HUES6 (cell line): Measurements from ENCODE around the gene GMDS.

Source experiments
- H3K27ac ChIP-seq: 2 replicates; pipeline ENCODE4 v1.7.0; 2013; ENCODE audit warnings: low read depth, mild to moderate bottlenecking, low read length, inconsistent platforms
- H3K27me3 ChIP-seq: 2 replicates; pipeline ENCODE4 v1.6.1; 2013; ENCODE audit warnings: low read length; ENCODE audit not compliant: control insufficient read depth, insufficient read depth
- H3K36me3 ChIP-seq: 2 replicates; pipeline ENCODE4 v1.6.1; 2013; ENCODE audit warnings: low read length; ENCODE audit not compliant: control insufficient read depth, insufficient read depth
- H3K4me1 ChIP-seq: 2 replicates; pipeline ENCODE4 v1.6.1; 2013; ENCODE audit warnings: low read length; ENCODE audit not compliant: control insufficient read depth, insufficient read depth
- H3K4me3 ChIP-seq: 2 replicates; pipeline ENCODE4 v1.5.1; 2013; ENCODE audit warnings: low read depth, low read length
- H3K9ac ChIP-seq: one replicate; pipeline ENCODE4 v1.6.1; 2013; ENCODE audit warnings: mild to moderate bottlenecking, low read length
- H3K9me3 ChIP-seq: 2 replicates; pipeline ENCODE4 v1.6.1; 2013; ENCODE audit warnings: low read depth, low read length; ENCODE audit not compliant: control insufficient read depth, insufficient read depth

Gene GMDS

DNA sequence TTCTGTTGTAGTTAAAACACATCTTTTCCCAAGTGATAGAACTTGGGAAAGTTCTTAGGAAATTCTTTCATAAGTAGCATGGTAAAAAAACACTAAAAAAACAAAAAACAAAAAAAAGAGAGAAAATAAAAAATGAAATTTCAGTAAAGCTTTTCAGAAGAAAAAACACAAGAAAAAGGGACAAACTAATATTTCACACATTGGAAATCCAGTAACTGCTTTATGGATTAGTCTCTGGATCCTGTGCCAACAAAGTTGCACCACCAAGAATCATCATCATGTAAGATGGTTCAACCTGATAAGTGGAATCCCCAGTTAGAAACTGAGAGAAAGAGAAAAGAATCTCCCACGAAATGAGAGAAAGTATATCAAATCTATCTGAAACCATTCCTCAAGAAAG lies 144.2 kb downstream of the GMDS start:
- Histone ChIP-seq H3K9ac (no peak overlapping the region), H3K27me3 (no peaks in the 10 kb centered on the region), H3K9me3 (no peaks in the 10 kb centered on the region), H3K4me1 (peaks cover 3% of the 10 kb centered on the region; the same call in 1 of the 2 replicates), H3K36me3 (no peaks in the 10 kb centered on the region), H3K27ac (no peak overlapping the region), H3K4me3 (no peak overlapping the region)

DNA sequence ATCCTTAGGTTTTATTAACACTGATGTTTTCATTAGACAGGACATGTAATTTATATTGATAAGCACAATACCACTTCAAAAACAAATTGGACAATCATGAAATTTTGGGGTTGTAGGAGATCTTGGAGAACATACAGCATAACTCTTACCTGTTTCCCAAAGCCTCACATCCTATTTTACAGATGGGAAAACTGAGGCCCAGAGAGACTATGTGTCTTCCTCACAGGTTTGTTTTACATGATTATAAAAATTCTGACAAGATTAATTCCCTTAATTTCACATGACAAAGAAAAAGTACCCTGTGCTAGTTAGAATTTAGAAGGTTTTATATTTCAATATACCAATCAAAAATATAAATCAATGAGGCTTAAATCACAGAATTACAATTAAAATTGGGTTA lies 145.5 kb downstream of the GMDS start:
- no peak overlapping the region for H3K27ac ChIP-seq
- no peaks in the 10 kb centered on the region for H3K9me3 ChIP-seq
- no peak overlapping the region for H3K9ac ChIP-seq

DNA sequence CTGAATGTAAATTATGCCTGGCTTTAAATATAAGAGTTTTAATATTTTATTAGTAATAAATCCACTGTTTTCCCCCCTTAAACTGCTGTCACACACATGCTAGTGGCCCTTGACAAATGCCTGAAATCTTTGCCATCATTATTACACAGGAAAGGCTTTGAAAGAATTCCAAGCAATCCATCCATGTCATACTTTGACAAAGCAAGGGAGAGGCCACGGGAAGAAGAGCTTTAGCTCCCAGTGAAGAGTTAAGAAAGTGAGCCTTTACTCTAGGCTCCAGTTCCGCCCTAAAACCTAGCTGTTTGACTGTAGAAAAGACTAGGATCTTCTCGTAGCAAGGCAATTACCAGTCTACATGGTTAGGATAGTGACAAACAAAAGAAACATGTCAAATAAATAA lies 147.9 kb downstream of the GMDS start:
- Histone ChIP-seq H3K4me3 (no peak overlapping the region), H3K9ac (no peak overlapping the region)

More for the DNA sequence above, 145.5 kb downstream of the GMDS start:
- H3K27me3 ChIP-seq, result no peaks in the 10 kb centered on the region
- H3K36me3 ChIP-seq, result no peaks in the 10 kb centered on the region
- H3K4me1 ChIP-seq, result peaks cover 3% of the 10 kb centered on the region; the same call in 1 of the 2 replicates
- H3K4me3 ChIP-seq, result no peak overlapping the region

DNA sequence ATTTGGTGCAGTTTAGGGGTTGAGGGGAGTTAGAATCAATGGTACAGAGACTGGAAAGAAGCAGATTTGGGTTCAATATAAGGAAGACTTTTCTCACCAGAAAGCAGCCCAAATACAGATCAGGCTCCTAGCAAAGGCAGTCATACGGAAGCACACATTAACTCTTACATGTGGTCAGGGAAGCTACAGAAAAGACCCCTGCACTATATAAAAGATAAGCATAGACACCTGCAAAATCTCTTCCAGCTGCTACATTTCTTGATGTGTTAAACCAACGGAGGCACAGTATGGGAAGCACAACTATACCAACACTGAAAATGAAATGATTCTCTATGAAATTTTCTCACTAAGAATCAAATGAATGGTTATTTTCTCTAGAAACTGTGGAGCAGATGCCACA lies 150.8 kb downstream of the GMDS start:
- Histone ChIP-seq H3K27ac (no peak overlapping the region), H3K9ac (no peak overlapping the region), H3K4me3 (no peak overlapping the region), H3K36me3 (no peaks in the 10 kb centered on the region), H3K9me3 (no peaks in the 10 kb centered on the region), H3K4me1 (no peaks in the 10 kb centered on the region), H3K27me3 (no peaks in the 10 kb centered on the region)

More for the DNA sequence above, 147.9 kb downstream of the GMDS start:
- H3K27ac ChIP-seq, result no peak overlapping the region
- H3K27me3 ChIP-seq, result no peaks in the 10 kb centered on the region
- no peaks in the 10 kb centered on the region for H3K36me3 ChIP-seq
- no peaks in the 10 kb centered on the region for H3K4me1 ChIP-seq
- no peaks in the 10 kb centered on the region for H3K9me3 ChIP-seq

DNA sequence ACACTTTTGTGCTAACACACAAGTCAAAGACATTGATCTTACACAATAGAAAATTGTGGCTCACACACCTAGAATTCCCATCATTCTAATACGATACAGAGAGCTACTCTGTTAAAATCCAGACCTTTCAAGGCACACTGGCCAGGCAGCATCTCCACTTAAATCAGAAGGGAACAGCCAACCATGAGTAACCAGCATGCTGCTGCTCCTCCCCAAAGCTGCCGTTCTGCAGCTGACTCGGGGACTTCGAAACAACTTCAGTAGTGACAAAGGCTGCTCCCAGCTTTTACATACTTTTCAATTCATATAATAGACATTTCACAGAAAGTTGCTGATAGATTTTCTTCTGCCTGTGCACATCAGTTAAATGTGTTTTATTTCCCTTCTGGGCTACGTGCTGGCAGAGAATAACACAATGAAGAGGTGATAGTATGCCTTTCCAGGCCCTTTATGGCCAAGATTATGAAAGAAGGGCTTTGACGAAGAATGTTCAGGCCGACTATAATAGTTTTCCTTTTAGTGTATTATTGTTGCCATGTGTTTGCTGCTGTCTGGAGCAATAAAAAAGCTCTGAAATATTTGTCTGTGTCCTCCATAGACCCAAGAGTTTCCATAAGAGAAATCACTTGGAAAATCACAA lies 159.0 kb downstream of the GMDS start:
- Histone ChIP-seq H3K27me3 (no peaks in the 10 kb centered on the region), H3K9me3 (no peaks in the 10 kb centered on the region), H3K36me3 (no peaks in the 10 kb centered on the region), H3K27ac (no peak overlapping the region), H3K4me1 (no peaks in the 10 kb centered on the region), H3K9ac (no peak overlapping the region), H3K4me3 (no peak overlapping the region)

DNA sequence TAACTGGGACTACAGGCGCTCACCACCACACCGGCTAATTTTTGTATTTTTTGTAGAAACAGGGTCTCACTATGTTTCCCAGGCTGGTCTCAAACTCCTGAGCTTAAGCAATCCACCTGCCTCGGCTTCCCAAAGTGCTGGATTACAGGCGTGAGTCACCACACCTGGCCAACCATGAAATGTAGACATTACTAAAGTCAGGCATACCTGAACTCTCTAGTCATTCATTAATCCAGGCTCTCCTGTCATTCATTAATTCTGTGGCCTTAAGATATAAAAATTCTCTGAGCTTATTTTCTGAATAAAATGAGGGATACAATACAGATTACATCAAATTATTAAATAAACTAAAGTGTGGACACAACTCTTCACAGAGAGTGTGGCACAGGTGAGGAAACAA lies 159.7 kb downstream of the GMDS start:
- no peak overlapping the region for H3K9ac ChIP-seq
- H3K36me3 ChIP-seq, result no peaks in the 10 kb centered on the region
- no peak overlapping the region for H3K4me3 ChIP-seq
- no peaks in the 10 kb centered on the region for H3K27me3 ChIP-seq
- no peaks in the 10 kb centered on the region for H3K4me1 ChIP-seq
- no peaks in the 10 kb centered on the region for H3K9me3 ChIP-seq
- H3K27ac ChIP-seq, result no peak overlapping the region

DNA sequence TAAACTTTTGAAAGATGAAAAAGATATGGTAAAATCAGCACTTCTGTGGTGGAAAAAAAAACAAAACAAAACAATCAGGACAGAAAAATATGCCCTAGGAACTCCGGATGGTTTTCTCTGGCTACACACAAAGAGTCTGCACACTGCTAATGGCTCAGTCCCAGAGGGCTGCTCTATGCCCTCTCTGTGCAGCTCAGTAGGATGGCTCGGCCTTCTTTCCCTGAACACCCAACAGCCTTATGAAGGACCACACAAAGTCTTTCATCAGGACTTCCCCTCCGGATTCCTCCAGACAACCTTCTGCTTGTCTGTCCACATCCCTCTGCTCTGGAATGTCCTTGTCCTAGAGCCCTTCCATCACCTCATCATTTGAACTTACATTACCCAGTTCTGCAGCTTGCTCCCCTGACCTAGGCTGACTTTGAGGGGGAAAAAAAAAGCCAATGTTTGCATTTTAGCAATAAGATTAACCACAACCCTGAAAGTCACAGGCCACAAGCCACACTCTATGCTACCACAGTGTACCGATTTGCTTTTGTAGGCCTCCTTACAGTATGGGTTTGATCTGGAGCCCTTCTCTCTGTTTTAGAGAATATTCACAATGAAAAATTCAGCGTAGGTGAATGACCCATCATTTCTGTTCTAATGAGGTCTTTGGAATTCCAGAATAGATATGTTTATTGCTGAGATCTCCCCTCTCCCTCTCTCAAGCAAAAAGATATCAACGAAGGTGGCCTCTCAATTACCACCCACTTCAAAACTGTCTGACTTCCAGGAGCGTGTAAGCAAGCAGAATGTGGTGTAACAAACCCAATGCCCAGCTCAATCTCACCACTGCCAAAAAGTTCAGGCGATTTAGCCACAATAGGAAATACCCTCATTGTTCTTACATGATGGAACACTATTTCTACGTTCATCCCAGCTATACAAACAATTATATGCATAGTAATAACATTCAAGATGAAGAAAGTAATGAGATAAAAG lies 164.0 kb downstream of the GMDS start:
- Histone ChIP-seq H3K4me3 (no peak overlapping the region), H3K9ac (no peak overlapping the region)

DNA sequence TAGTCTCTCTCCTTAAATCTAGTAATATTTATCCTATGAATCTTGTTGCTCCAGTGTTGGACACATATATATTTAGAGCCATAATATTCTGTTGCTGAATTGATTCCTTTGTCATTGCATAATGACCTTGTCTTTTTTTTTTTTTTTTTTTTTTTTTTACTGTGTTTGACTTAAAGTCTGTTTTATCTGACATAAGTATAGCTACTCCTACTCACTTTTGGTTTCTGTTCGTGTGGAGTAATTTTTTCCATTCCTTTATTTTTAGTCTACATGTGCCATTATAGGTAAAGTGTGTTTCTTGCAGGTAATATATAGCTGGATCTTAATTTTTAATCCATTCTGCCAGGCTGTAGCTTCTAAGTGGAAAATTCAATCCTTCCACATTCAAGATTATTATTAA lies 166.5 kb downstream of the GMDS start:
- Histone ChIP-seq H3K27me3 (no peaks in the 10 kb centered on the region), H3K9ac (no peak overlapping the region), H3K4me3 (no peak overlapping the region), H3K9me3 (no peaks in the 10 kb centered on the region), H3K4me1 (no peaks in the 10 kb centered on the region), H3K36me3 (no peaks in the 10 kb centered on the region), H3K27ac (no peak overlapping the region)

More for the DNA sequence above, 164.0 kb downstream of the GMDS start:
- H3K36me3 ChIP-seq, result no peaks in the 10 kb centered on the region
- no peaks in the 10 kb centered on the region for H3K9me3 ChIP-seq
- H3K27me3 ChIP-seq, result no peaks in the 10 kb centered on the region
- H3K4me1 ChIP-seq, result no peaks in the 10 kb centered on the region
- no peak overlapping the region for H3K27ac ChIP-seq

DNA sequence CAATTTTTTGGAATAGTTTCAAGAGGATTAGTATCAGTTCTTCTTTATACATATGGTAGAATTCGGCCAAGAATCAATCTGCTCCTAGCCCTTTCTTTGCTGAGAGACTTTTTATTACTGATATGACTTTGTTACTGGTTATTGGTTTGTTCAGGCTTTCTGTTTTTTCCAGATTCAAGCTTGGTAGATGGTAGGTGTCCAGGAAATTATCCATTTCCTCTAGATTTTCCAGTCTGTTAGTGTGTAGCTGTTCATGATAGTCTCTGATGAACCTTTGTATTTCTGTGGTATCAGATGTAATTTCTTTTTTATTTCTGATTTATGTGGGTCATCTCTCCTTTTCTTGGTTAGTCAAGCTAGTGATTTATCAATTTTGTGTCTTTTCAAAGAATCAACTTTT lies 167.6 kb downstream of the GMDS start:
- no peak overlapping the region for H3K4me3 ChIP-seq
- no peaks in the 10 kb centered on the region for H3K27me3 ChIP-seq
- no peaks in the 10 kb centered on the region for H3K9me3 ChIP-seq
- no peaks in the 10 kb centered on the region for H3K36me3 ChIP-seq
- no peak overlapping the region for H3K27ac ChIP-seq
- no peak overlapping the region for H3K9ac ChIP-seq
- H3K4me1 ChIP-seq, result no peaks in the 10 kb centered on the region

DNA sequence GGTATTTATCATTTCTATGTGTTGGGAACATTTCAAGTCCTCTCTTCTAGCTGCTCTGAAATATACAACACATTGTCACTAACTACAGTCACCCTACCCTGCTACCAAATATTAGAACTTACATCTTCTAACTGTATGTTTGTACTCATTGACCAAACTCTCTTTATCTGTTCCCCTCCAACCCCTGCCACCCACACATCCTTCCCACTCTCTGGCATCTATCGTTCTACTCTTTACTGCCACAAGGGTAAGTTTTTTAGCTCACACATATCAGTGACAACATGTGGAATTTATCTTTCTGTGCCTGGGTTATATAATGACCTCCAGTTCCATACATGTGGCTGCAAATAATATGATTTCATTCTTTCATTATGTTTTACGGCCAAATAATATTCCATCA lies 171.9 kb downstream of the GMDS start:
- no peaks in the 10 kb centered on the region for H3K27me3 ChIP-seq
- no peaks in the 10 kb centered on the region for H3K4me1 ChIP-seq
- H3K9ac ChIP-seq, result no peak overlapping the region
- H3K9me3 ChIP-seq, result no peaks in the 10 kb centered on the region
- no peak overlapping the region for H3K4me3 ChIP-seq
- H3K36me3 ChIP-seq, result no peaks in the 10 kb centered on the region
- no peak overlapping the region for H3K27ac ChIP-seq

DNA sequence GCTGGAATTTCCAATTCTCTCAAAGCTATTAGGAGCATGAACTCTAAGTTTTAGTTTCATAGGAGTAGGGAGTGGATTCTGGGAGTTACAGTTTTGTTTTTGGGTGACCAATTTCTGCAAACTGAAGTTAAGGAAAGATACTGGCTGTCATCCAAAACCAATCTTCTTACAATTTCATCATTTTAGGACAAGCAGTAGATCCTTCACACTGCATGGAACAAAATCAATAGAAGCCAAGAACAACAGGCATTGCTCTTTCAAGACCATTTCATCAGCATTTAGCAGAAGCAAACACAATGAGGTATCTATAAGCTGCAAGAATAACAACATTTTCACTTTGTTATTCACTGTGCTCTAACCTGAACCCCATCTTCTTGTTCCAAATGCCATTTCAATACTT lies 173.0 kb downstream of the GMDS start:
- H3K27me3 ChIP-seq, result no peaks in the 10 kb centered on the region
- H3K4me1 ChIP-seq, result no peaks in the 10 kb centered on the region
- no peak overlapping the region for H3K4me3 ChIP-seq
- no peak overlapping the region for H3K9ac ChIP-seq
- H3K27ac ChIP-seq, result no peak overlapping the region
- H3K9me3 ChIP-seq, result no peaks in the 10 kb centered on the region
- no peaks in the 10 kb centered on the region for H3K36me3 ChIP-seq
